ENCODE data around the gene ACAA1. TPM values are rescaled to one million over a fixed set of nuclear protein-coding genes. Genes with fewer than 3 reads are reported as not detected.
"Not testable (repeated sequence)": the region's sequence is repeated elsewhere in the genome, so short reads cannot be mapped to it uniquely, and the experiment has no call there.

ACAA1 gene, protein sequence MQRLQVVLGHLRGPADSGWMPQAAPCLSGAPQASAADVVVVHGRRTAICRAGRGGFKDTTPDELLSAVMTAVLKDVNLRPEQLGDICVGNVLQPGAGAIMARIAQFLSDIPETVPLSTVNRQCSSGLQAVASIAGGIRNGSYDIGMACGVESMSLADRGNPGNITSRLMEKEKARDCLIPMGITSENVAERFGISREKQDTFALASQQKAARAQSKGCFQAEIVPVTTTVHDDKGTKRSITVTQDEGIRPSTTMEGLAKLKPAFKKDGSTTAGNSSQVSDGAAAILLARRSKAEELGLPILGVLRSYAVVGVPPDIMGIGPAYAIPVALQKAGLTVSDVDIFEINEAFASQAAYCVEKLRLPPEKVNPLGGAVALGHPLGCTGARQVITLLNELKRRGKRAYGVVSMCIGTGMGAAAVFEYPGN
- polyA plus RNA-seq (2014; cell fraction: cytosol; rRNA removed), result 3.4 and 4.2 TPM in 2 replicates
- polyA plus RNA-seq (2014; cell fraction: nucleus; rRNA removed), result 31.9 and 51.1 TPM in 2 replicates

- DNase-seq (ENCODE audit: low spot score), result peak; percentile 97
Measured at GRCh38 chr3:38136777-38137614, at the start of gene ACAA1. ACAA1 (minus strand) TSS chr3:38137127; CDS start chr3:38137035, 92 bp downstream.

GRCh38 chr3:38177181-38177580 is 40.3 kb upstream of the ACAA1 start:
- no peak for DNase-seq (ENCODE audit: low spot score)

DNA sequence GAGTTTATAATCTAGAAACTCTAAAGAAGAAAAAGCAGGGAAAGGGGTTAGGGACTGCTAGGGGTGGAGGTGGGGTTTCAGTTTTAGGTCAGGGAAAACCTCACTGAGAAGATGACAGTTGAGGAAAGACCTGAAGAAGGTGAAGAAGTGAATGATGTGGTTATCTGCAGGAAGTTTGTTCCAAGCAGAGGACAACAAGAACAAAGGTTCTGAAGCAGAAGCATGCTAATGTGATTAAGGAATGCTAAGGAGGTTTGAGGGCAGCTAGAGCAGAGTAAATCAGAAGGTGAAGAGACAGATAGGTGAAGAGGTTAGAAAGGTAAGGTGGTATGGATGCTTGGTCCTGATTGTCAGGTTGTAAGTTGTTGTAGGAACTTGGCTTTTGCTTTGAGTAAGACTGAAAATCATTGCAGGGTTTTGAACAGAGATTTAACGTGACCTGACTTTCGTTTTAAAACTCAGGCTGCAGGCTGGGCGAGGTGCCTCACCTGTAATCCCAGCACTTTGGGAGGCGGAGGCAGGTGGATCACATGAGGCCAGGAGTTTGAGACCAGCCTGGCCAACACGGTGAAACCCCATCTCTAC is 37.0 kb upstream of the ACAA1 start:
- DNase-seq (ENCODE audit: low spot score), result no peak

- no peak for DNase-seq (ENCODE audit: low spot score)
Measured at GRCh38 chr3:38171622-38172021, 34.7 kb upstream of the ACAA1 start.

DNA sequence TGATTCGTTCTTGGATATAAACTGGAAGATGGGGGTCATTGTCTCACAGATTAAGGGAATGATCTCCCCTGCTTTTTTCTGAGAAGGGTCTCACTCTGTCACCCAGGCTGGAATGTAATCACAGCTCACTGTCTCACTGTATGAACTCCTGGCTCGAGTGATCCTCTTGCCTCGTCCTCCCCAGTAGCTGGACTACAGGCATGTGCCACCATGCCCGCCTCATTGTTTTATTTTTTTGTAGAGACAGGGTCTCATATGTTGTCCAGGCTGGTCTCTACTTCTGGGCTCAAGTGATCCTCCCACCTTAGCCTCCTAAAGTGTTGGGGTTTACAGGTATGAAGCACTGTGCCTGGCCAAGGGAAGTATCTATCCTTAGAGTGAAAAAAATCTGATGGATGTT is 33.8 kb upstream of the ACAA1 start:
- DNase-seq (ENCODE audit: low spot score), result no peak

DNA sequence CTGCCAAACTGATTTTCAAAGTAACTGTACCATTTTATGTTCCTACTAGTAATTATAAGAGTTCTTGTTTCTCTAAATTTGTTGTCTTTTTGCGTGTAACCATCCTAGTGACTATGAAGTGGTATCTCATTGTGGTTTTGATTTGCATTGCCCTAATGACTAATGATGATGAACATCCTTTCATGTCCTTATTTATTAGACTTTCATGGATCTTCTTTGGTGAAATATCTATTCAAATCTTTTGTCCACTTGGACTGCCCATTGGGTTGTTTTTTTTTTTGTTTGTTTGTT is 32.0 kb upstream of the ACAA1 start:
- no peak for DNase-seq (ENCODE audit: low spot score)

DNA sequence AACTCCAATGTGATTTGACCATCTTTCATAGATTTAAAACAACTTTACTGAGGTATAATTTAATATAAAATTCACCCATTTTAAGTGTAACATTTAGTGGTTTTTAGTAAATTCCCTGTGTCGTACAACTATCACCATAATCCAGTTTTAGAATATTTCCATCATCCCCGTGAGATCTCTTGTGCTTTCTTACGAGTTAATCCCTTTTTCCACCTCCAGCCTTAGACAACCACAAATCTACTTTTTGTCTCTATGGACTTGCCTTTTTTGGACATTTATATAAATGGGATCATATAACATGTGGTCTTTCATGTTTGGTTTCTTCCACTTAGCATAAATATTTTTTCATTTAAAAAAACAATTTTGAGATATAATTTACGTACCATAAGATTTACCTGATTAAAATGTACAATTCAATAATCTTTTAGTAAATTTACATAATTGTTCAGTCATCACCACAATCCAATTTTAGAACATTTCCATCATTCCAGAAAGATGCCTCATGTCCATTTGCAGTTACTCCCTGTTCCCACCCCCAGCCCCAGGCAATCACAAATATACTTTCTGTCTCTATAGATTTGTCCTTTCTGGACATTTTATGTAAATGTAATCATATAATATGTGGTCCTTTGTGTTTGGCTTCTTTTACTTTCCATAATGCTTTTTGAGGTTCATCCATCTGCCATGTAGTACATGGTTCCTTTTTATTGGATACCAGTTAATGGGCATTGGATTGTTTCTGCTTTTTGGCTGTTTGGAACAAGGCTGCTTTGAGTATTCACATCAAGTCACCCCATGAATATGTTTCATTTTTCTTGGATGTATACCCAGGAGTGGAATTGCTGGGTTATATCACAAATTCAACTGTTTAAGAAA is 31.5 kb upstream of the ACAA1 start:
- no peak for DNase-seq (ENCODE audit: low spot score)

GRCh38 chr3:38167591-38167990 is 30.7 kb upstream of the ACAA1 start:
- no peak for DNase-seq (ENCODE audit: low spot score)

GRCh38 chr3:38165722-38166387 is 28.9 kb upstream of the ACAA1 start:
- peak; percentile 10 for DNase-seq (ENCODE audit: low spot score)

DNA sequence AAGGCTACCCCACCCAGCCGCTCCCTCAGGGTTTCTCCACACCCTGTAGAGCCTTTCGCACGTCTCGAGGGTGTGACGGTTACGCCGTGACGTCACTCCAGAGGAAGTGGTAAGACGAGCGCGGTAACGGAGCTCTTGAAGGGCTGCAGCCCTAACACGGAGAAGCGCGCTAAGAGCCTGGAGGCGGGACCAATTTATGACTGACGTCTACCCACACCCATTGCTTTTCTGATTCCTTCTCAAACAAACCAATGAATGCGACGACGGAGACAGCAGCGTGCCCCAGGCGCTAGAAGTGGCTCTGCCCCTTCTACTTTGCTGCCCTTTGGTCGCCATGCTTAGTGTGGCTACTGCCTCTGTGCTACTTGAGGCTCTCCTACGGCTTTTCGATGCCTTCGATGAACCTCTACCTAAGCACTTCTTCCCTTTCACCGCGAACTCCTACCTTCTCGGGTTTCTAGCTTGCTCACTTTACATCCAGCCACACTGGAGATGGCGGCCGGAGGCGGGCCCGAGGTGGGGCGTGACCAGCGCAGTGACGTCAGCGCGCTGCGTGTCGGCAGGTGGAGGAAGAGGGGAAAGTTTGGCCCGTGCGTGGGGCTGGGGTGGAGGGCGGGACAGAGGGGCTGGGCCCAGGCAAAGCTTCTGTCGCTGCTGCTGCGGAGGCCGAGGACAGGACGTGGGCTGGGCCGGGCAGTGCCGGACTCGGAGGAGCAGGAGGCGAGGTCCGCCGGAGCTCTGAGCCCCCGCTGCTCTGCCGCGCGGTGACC is 28.2 kb upstream of the ACAA1 start, which contains the start of gene OXSR1:
TSS of gene OXSR1 (plus strand) at position 586 of the 770 bp plus-strand sequence. CDS start 340 bp downstream, outside the sequence.
- DNase-seq (ENCODE audit: low spot score), result peak; percentile 99

- no peak for DNase-seq (ENCODE audit: low spot score)
Measured at GRCh38 chr3:38164643-38164951, 27.7 kb upstream of the ACAA1 start.

DNA sequence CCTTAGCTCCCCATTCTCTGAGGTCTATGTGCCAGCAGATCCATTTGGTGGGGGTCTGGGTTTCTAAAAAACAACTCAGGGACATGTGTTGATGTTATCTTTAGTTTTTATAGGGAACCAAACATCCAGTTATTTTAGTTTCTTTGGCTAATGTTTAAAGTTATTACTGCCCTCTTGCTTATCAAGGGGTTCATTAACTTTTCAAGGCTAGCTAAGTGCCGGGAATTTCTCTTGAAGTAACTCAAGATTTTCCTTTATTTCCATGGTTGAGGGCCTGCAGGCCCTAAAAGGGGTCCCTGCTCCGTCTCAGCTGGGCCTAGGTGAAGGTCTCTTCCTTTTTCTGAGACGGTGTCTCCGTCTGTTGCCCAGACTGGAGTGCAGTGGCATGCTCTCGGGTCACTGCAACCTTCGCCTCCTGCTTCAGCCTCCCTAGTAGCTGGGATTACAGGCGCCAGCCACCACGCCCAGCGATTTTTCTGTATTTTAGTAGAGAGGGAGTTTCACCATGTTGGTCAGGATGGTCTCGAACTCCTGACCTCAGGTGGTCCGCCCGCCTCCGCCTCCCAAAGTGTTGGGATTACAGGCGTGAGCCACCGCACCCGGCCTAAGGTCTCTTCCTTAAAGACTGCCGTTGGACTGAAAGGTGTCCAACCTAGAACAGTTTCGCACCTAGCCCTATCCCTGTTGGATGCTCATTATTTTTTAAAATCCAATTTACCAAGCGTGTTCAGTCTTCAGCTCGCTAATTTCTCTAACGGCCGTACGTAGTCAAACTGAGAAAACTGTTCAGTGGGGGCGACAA is 27.1 kb upstream of the ACAA1 start:
- DNase-seq (ENCODE audit: low spot score), result no peak

GRCh38 chr3:38163117-38163840 is 26.4 kb upstream of the ACAA1 start:
- no peak for DNase-seq (ENCODE audit: low spot score)

GRCh38 chr3:38160704-38161103 is 23.8 kb upstream of the ACAA1 start:
- DNase-seq (ENCODE audit: low spot score), result not testable (repeated sequence)

GRCh38 chr3:38158472-38158871 is 21.5 kb upstream of the ACAA1 start:
- no peak for DNase-seq (ENCODE audit: low spot score)

DNA sequence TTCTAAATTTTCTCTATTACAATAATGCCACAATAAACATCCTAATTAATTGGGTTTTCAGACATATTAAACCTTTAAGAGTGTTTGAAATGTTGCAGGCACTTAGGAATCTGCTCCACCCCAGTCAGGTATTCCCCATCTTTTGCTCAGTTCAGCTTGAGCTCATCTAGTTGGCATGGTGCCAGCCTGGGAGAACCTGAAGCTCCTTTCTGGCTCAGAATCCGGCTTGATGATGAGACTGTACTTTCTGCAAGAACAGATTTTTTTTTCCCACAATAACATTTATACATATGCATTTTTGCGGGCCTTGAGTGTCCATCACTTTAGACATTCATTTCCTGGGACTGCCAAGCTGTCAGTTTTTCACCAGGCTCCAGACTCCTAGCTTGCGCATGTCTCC is 20.7 kb upstream of the ACAA1 start:
- DNase-seq (ENCODE audit: low spot score), result no peak

- DNase-seq (ENCODE audit: low spot score), result no peak
Measured at GRCh38 chr3:38157117-38157516, 20.2 kb upstream of the ACAA1 start.

DNA sequence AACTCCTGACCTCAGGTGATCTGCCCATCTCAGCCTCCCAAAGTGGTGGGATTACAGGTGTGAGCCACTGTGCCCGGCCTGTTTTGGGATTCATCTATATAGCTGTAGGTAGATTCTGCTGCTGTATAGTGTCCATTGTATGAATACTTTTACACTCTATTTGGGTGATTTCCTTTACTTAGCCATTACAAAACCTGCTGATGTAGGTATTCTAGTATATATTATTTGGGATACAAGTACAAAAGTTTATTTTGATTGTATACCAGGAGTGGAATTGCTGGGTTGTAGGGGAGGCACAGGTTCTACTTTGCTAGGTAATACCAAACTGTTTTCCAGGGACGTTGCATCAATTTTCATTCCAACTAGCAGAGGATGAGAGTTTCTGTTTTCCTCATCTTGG is 18.9 kb upstream of the ACAA1 start:
- DNase-seq (ENCODE audit: low spot score), result no peak

All from SK-N-DZ (cell line).